Activated gamma-delta T cell (primary cell): ENCODE results near the gene CNTNAP2.

Experiments used
- DNase-seq: peaks from one replicate; lab custom pipeline; 2025; lab: John Stamatoyannopoulos, UW

CNTNAP2 gene

DNA sequence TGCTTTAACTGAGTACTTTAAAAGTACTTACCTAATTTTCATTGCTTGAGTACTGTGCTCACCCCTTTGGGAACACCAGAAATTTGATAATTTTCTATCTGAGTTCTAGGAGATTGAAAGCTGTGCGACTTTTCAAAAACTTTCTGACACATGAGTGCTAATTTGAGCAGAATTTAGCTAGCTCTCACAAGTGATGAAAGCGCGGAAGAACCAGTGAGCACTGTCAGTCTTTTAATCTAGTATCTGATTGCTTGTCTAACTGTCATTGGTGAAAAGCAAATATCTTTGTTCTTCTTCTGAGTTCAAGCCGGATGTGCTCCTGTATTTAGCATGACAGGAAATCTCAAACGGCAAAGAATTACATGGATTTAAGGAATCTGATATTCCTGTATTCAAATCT lies 899.4 kb downstream of the CNTNAP2 start:
- no peak for DNase-seq

DNA sequence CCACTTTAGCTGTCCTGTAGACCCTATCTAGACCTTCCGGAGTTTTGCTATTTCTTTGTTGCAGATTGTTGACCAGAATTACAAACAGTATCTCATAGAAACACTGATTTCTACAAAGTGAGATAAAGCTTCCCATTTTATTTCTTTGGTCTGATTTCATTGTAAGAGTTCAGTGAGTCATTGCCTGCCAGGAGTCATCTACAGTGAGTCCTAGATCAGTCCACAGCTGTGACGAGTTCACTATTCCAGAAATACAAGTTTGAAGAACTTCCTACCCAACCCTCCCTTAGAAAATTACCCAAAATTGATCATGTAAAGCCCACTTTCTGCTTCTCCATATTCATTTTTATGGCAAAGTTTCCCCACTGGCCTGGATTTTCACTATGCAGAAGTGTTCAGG lies 905.5 kb downstream of the CNTNAP2 start:
- DNase-seq = no peak

DNA sequence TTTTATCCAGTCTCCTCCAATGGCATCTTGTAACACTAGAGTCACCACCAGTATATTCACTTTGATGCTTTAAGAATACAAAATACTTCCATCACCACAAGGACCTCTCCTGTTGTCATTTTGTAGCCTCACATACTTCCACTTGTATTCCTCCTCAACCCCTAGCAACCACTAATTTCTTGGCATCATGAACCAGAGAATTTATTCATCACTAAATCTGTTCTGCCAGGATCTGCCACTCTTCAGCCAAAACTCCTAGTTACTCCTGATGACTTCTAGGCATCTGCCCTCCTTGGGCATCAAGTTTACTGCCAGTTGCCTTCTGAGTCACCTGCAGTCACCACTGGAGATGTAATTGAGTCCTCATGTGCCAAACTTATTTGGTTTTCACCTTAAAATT lies 906.8 kb downstream of the CNTNAP2 start:
- DNase-seq = no peak

DNA sequence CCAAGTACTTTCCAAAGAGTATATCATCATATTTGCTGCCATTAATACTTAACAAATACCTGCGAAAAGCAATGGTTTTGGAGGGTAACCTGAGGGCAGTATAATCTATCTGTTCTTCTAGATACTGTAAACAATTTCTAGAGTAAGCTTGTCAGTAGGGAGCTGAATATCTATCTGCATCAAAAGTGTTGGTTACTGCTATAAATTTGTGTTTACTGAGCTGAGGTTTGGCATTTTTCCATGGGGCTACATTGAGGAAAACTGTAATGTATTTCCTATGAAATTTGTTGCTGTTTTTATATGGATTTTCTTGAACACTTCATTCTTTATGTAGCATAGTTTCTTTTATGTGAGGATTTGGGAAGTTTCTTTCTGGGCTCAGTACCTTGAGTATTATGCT lies 913.4 kb downstream of the CNTNAP2 start:
- DNase-seq = no peak

DNA sequence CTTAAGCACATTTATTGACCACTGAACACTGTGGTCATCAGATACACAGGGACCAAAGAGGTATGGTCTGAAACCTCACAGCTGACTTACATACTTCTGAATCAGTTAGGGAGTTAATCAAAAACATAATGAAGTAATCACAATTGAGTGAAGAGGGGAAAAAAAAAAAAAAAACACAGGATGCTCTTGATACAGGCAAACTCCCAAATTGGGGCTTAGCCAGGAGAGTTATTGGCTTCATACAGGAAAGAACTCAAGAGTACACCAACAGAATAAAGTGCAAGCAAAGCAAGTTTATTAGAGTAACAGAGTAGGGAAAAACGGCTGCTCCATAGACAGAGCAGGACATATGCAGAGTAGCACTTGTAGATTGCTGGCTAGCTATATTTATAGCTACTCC lies 917.0 kb downstream of the CNTNAP2 start:
- DNase-seq = no peak

DNA sequence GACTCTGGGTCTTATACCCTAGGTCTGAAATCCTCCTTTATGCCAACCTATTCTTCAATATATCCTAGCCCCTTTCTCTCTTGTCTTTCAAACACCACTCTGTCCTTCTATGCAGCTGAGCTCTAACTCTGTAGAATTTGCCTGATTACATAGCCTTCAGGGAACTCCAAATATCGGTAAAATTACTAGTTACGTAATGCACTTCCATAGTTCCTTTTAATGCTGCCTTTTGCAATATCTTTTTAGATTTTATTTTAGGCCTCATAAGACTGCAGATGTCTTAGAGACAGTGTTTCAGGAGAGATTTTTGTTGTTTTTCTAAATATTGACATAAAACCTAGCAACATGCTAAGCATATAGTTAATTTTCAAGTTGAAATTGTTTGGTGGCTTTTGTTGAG lies 924.8 kb downstream of the CNTNAP2 start:
- DNase-seq = no peak

DNA sequence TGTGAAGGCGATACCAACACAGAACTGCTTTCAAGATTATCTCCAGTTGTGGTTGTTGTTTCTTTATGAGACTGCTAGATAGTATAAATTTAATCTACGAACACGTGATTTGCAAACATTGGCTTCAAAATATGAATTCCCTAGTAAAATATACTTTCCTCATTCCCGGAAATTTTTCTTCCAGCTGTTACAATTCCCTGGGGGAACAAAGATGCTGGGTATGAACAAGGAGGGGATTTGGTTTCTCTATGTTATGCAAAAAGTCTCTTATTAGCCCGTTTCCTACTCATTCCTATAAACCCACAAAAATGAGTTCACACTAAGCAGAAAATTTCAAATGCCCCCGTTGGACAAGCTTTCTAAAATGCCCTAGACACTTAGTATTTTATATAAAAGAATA lies 928.3 kb downstream of the CNTNAP2 start:
- no peak for DNase-seq

DNA sequence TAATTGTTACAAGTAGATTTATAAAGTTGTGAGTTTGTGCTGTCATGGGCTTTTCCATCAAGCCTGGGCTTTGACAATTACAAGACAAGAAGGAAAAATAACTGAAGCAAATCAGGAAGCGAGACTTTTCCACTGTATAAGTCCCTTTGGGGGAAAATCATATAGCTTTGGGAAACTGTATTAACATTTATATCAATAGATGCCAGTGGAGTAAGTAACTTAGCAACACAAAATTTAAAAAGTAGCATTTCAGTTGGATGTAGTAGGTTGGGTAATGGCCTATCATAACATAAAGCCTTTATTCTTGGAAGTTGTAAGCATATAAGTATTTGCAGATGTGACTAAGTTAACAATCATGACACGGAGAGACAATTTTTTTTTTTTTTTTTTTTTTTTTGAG lies 931.1 kb downstream of the CNTNAP2 start:
- no peak for DNase-seq

DNA sequence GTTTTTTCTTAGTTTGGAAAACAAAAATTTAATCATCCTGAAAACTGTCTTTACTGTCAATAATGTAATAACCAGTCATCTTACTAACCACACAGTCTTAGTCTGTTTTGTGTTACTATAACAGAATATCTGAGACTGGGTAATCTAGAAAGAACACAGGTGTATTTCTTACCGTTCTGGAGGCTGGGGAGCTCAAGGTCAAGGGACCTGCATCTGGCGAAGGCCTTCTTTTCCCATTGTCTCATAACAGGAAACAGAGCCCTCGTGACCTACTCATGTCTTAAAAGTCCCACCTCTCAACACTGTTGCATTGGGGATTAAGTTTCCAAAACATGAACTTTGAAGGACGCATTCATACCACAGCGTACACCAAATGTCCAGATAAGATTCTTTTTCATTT lies 932.3 kb downstream of the CNTNAP2 start:
- no peak for DNase-seq

DNA sequence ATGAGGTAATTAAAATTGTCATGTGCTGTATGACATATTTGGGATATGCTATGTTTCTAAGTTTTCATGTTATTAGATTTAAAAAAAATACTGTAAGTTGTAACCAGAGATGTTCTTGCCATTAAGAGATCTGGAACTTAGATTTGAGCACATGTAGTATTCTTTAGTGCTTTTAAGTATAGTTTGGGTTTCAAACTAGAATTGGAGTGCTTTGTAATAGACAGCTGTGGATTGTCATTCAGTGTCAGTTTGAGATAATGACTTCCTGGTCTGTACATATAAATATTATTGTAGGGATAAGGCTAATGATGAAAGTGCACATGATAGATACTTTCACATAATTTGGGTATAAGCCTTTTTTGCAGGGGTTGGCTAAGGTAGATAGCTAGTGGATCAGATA lies 936.2 kb downstream of the CNTNAP2 start:
- DNase-seq = no peak

DNA sequence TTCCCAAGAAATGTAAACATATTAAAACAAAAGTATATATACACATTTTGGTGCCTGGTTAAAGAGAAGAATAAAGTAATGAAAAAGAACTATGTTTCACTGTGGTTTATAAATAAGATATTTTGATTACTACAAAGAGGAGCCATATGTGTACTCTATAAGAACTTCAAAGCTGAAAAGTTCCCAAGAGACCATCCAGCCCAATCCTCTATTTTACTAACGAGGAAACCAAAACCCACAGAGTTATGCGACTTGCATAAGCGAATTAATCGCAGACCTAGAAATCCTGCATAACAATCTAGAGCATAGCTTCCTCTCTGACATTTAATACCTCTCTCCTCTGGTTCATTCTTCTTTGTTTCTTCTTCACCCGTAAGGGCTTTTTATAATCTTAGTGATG lies 937.1 kb downstream of the CNTNAP2 start:
- no peak for DNase-seq

DNA sequence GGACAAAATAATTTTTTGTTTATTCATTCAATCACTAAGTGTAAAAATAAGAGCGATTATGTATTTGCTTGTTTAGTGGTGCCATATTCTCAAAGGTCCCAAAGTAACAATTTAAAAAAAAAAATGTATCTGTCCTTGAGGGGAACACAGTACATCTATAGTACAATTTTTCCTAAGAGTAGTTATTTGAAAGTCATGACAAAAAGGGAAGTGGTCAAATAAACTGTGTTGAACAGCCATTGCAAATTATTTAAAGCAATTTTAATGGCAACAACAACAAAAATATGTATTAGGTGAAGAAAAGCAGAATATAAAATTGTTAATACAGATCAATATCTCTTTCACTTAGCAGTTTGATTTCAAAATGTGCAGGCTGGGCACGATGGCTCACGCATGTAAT lies 943.5 kb downstream of the CNTNAP2 start:
- no peak for DNase-seq

DNA sequence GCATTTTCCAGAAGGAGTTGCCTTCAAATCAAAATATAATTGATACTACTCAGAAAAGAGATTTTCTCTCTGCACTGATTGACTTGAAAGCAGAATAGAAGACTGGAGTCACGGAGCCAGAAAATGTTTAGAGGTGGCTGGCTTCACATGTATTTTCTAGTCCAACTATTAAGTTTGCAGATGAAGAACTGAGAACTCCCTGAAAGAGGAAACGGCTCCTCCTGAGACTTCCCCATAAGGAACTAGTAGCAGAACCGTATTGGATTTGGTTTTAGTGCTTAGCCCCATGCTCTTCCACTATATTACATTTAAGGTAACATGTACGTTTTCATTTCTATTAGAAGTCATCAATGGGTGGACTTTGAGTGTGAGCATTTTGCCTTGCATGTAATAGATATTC lies 946.3 kb downstream of the CNTNAP2 start:
- DNase-seq = no peak

DNA sequence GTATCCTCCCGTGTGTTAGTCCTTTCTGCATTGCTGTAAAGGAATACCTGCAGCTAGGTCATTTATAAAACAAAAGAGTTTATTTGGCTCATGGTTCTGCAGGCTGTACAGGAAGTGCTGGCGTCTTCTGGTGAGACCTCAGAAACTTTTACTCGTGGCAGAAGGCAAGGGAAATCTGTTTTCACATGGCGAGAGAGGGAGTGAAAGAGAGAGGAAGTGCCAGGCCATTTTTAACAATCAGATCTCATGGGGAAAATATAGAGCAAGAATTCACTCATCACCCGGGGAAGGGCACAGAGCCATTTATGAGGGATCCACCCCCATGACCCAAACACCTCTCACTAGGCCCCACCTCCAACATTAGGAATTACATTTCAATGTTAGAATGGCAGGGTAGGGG lies 952.2 kb downstream of the CNTNAP2 start:
- no peak for DNase-seq

DNA sequence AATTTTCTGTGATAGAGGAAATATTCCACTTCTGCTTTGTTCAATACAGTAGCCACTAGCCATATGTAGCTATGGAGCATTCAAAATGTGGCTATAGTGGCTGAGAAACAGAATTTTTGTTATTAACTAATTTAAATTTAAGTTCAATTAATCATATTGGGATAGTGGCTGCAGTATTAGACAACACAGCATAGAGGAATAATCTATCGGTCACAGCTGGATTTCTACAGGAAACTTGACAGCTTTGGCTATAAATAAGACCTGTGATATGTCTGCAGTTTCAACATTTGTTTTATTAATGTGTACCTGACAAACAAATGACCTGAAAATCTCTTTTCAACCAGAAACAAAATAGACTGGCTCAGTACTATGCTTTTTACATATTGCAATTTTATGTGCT lies 953.2 kb downstream of the CNTNAP2 start:
- DNase-seq = no peak

DNA sequence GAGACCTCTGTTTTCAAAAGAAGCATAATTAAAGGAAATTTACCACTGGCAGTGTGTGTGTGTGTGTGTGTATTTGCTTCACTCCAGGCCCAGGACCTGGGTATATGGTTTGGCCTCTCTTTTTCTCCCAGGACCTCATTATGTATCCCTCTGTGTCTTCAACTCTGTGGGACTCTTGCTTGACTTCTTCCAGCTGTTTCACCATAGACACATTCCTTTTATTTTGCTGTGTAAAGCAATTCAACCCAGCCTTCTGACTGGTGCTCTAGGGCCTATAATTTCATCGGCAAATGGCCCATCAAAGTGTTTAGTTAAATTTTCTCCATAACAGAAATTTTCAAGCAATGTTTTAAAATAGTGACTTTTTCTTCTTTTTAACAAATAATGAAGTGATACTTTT lies 954.3 kb downstream of the CNTNAP2 start:
- no peak for DNase-seq

DNA sequence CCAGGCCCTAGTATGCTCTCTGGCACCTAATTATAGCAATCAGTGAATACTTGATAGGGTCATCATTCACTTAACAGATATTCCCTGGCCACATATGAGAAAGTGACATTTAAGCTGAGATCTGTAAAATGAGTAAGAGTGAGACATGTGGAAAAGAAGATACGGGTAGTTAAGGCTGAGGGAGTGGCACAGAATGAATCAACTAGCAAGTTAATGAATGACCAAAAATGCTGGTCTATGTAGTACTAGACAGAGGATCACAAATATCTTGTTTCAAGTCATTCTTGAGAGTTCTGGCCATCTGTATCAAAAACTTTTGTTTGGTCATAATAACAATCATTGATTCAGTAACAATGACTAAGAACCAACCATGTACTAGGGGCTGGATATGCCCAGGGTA lies 954.9 kb downstream of the CNTNAP2 start:
- no peak for DNase-seq

DNA sequence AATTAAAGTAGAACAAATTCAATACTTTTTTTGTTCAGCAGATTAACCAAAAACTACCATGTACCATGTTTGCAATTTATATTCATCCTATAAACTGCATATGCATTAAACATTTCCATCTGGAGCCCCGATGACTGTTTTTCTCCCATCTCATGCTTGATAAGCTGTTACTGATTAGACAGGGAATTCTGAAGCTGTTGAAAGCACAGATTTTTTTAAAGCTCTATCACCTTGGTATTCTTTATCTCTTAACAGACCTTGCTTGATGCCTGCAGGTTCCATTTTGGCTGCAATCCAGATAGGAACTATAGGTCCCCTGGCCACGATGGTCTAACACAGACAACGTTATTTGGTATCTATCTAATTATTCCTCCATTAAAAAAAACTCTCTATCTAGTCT lies 961.7 kb downstream of the CNTNAP2 start:
- DNase-seq = no peak

DNA sequence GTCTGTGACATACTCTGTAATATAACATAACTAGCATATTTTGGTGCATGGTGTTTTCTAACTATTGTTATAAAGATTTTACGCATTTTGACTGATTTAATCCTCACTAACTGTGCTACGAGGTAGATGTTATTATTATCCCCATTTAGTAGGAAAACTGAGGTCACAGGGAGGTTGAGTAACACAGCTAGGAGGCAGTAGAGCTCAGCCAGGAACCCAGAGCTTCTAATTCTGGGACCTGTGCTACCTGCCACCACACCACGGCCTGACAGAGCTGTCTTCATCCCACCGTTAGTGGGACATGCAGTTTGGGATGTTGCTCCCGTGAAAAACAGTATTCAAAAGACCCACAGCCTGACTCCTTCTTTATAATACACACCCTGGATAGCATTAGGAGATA lies 962.5 kb downstream of the CNTNAP2 start:
- no peak for DNase-seq

DNA sequence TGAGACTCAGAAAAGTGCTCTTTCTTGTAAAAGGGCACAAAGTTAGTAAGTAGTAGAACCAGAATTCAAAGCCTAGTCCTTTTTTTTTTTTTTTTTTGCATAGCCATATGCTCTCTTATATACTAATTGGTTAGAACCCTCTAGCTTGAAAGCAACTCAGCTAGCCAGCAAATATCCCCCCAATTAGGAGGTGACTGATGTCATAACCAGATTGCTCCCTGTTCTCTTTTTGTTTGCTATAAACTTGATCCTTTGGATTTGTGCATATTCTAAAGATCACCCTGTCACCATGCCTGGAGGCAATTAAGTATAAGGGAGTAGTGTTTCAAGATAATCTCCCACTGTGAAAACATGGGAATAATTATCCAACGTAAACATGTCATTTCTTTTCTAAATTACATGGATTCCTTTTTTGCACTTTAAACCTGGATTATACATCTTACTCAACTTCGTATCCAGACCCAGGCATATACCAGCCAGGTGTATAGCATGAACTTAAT lies 963.4 kb downstream of the CNTNAP2 start:
- no peak for DNase-seq

DNA sequence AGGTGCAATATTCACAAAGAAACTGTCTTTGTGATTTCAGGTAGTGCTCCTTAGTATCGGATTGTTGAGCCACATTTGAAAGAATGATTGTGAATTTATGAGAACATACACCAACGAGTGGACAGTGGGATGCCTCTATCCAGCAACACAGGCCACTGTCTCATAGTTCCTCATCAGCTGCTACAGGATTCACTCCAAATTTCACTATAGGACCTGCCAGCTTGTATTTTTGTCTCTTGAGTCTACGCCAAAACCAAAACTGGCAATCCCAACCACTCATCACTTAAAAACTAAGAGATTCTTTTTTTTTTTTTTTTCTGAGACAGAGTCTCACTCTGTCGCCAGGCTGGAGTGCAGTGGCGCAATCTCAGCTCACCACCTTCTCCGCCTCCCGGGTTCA lies 964.5 kb downstream of the CNTNAP2 start:
- no peak for DNase-seq

DNA sequence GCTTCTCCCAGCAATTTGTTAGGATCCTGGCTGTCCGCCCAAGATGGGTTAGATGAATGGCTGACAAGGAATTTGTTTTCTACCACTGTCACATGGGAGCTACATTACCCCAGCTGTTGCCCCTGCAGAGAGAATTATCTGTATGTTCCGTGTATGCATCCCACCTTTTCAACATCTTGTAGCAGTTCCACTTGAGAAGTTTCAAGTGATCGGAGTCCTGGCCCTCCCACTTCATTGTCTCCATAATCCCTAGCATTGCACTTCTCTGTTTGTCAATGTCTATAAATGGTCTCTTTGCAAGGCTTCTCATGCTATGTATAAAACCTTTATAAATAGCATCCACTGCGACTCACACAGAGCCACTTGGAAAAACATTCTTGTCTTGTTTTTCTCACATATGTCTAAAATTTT lies 972.5 kb downstream of the CNTNAP2 start:
- no peak for DNase-seq

DNA sequence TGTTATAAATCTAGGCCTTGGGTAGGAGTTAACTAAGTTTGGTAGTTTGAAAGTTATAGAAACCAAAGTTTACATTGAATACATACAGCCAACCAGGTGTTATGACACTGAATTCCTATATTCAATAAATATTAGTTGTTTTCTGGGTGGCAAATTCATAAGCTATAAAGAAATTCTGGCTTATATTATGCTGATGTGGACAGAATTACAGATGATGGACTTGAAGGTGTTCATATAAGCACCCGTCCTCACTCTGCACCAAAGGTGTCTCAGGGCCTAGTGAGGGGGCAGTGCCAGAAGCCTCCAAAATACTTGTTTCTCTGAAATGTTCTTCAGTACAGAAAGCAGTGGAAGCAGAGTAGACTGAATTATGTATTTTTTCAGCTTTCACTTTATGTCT lies 973.0 kb downstream of the CNTNAP2 start:
- DNase-seq = no peak

DNA sequence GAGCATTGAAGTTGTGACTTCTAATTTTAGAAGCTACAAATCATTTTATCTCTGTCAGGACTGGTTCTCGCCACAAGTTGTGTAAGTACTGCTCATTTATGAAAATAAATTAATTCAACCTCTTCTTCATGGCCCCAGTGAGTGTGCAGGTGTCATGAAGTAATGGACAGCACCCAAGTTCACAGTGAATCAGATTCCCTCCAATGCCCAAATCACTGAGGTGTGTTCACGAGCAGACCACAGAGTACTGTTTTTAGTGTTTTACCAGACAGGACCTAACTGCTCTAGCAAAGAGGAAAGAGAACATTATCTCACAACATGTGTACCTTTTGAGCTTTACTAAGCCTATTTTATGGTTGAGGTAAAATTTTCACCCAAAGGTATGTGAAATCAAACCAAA lies 980.0 kb downstream of the CNTNAP2 start:
- no peak for DNase-seq

DNA sequence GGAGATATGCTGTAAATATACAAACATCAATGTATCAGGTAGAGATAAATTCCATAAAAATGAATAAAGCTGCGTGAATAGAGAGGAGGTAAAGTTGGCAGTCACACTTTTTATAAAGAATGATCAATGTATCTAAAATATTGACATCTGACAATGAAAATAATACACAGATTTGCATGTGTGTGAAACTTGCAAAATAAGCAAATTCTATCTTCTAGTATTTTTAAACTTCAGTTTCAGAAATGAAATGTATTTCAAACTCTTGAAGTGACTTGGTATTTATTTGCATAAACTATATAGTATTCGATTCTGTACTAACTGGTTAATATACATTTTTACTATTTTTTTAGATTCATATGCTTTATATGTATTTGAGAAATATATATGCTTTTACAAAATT lies 986.6 kb downstream of the CNTNAP2 start:
- no peak for DNase-seq
